HepG2 (cell line): Measurements from ENCODE around the gene SOCS1. TPM values are rescaled to one million over a fixed set of nuclear protein-coding genes. Genes with fewer than 3 reads are reported as not detected.

ENCODE experiments used
- CBX2 ChIP-seq, 2 experiments: fragments of 200-600 bp in 1 of 2; sonication (generic); formaldehyde crosslinking in 1 of 2; IDR thresholded peaks; 2 replicates each; pipeline versions ENCODE4 v1.7.0 to v1.8.1; 2018 to 2022; ENCODE audit warnings: low read depth in 2 of 2, low read length in 1 of 2, mild to moderate bottlenecking in 1 of 2, missing genetic modification reagents in 1 of 2
- ELF4 ChIP-seq: sonication (generic); formaldehyde crosslinking; IDR thresholded peaks from 2 replicates; pipeline ENCODE4 v1.5.0; 2020; ENCODE audit warnings: missing genetic modification reagents, mild to moderate bottlenecking, moderate library complexity, borderline replicate concordance
- KDM2A ChIP-seq: sonication (generic); formaldehyde crosslinking; IDR thresholded peaks from 2 replicates; pipeline ENCODE4 v1.4.0; 2020; ENCODE audit warnings: low read depth, missing genetic modification reagents, borderline replicate concordance
- KLF11 ChIP-seq: IDR thresholded peaks from 2 replicates; pipeline ENCODE4 v1.6.1; 2016; ENCODE audit warnings: missing compliant biosample characterization
- MAF1 ChIP-seq: sonication (generic); formaldehyde crosslinking; IDR thresholded peaks from 2 replicates; pipeline ENCODE4 v1.5.0; 2020; ENCODE audit warnings: missing genetic modification reagents, borderline replicate concordance
- MED1 ChIP-seq: sonication (generic); formaldehyde crosslinking; IDR thresholded peaks from 2 replicates; pipeline ENCODE4 v1.4.0; 2020; ENCODE audit warnings: missing genetic modification reagents
- MZF1 ChIP-seq: sonication (generic); formaldehyde crosslinking; IDR thresholded peaks from 2 replicates; pipeline ENCODE4 v1.8.1; 2023; ENCODE audit warnings: mild to moderate bottlenecking, missing genetic modification reagents, borderline replicate concordance
- RAD21 ChIP-seq: fragments of 450-650 bp; formaldehyde crosslinking; IDR thresholded peaks from 2 replicates; pipeline ENCODE4 v1.5.0; 2020; ENCODE audit warnings: mild to moderate bottlenecking
- RBAK ChIP-seq: sonication (generic); formaldehyde crosslinking; IDR thresholded peaks from 2 replicates; pipeline ENCODE4 v1.5.1; 2020; ENCODE audit warnings: mild to moderate bottlenecking, missing genetic modification reagents
- RBM39 ChIP-seq: fragments of 200-400 bp; formaldehyde crosslinking; IDR thresholded peaks from one replicate; pipeline ENCODE4 v1.6.1; 2018; ENCODE audit warnings: antibody characterized with exemption, mild to moderate bottlenecking, low read depth, low read length; ENCODE audit not compliant: poor library complexity, severe bottlenecking
- SAFB2 ChIP-seq: sonication (generic); formaldehyde crosslinking; IDR thresholded peaks from 2 replicates; pipeline ENCODE4 v1.5.1; 2020; ENCODE audit warnings: missing genetic modification reagents, low read depth, mild to moderate bottlenecking, borderline replicate concordance
- TP53 ChIP-seq: sonication (generic); formaldehyde crosslinking; conservative IDR thresholded peaks from 2 replicates; pipeline ENCODE4 v1.4.0; 2020; ENCODE audit warnings: missing genetic modification reagents
- XRCC5 ChIP-seq: fragments of 200-400 bp; formaldehyde crosslinking; optimal IDR thresholded peaks from 2 replicates; pipeline ENCODE3; 2017; ENCODE audit warnings: mild to moderate bottlenecking, low read length
- ZBTB20 ChIP-seq: sonication (generic); formaldehyde crosslinking; IDR thresholded peaks from 2 replicates; pipeline ENCODE4 v1.8.1; 2023; ENCODE audit warnings: missing genetic modification reagents, low read depth, mild to moderate bottlenecking, borderline replicate concordance
- ZNF180 ChIP-seq: sonication (generic); formaldehyde crosslinking; IDR thresholded peaks from 2 replicates; pipeline ENCODE4 v1.4.0; 2020; ENCODE audit warnings: low read depth, missing genetic modification reagents, borderline replicate concordance
- ZNF343 ChIP-seq: sonication (generic); formaldehyde crosslinking; IDR thresholded peaks from 2 replicates; pipeline ENCODE4 v1.4.0; 2020; ENCODE audit warnings: mild to moderate bottlenecking, missing genetic modification reagents
- ZNF501 ChIP-seq: sonication (generic); formaldehyde crosslinking; IDR thresholded peaks from 2 replicates; pipeline ENCODE4 v1.5.1; 2020; ENCODE audit warnings: mild to moderate bottlenecking, moderate library complexity, missing genetic modification reagents
- polyA plus RNA-seq, 8 experiments: library from polyadenylated mRNA; depleted of rRNA in 3 of 8; stranded (reverse) in 7 of 8; unstranded in 1 of 8; fragments of >200 nt; fragmentation: Illumina TruSeq in 4 of 8; extraction: Trizol in 4 of 8; gene quantifications; 2 replicates each; pipeline versions ENCODE4 v1.2.1 to v1.2.3, GENCODE V29; 2011 to 2016; ENCODE audit warnings: low read depth in 4 of 8, missing spikeins in 1 of 8, mixed read lengths in 1 of 8; ENCODE audit not compliant: insufficient read depth in 1 of 8
- total RNA-seq, 5 experiments: library from RNA; depleted of rRNA; stranded (reverse); fragments of >200 nt; fragmentation: Illumina TruSeq; extraction: Trizol; gene quantifications; 2 replicates each; pipeline ENCODE4 v1.2.3, GENCODE V29; 2016; ENCODE audit warnings: low read depth in 1 of 5
- TF ChIP-seq, protein P1 (sequence below): IDR thresholded peaks from 2 replicates; pipeline ENCODE4 v1.4.0; 2020; ENCODE audit warnings: mild to moderate bottlenecking, missing genetic modification reagents
- TF ChIP-seq, protein P2 (sequence below), 2 experiments: sonication (generic) in 1 of 2; formaldehyde crosslinking in 1 of 2; IDR thresholded peaks; 2 replicates each; pipeline versions ENCODE4 v1.6.1 to v1.9.0; 2014 to 2022; ENCODE audit warnings: antibody characterized with exemption in 1 of 2, borderline replicate concordance in 1 of 2, inconsistent platforms in 1 of 2, low read depth in 1 of 2, missing genetic modification reagents in 1 of 2

The SOCS1 gene
- total and polyA plus RNA-seq, 2 of the 13 experiments (the other 11 are each of a cell fraction or from before 2014, with no cell fraction given): 5.3 to 6.3 TPM

DNA sequence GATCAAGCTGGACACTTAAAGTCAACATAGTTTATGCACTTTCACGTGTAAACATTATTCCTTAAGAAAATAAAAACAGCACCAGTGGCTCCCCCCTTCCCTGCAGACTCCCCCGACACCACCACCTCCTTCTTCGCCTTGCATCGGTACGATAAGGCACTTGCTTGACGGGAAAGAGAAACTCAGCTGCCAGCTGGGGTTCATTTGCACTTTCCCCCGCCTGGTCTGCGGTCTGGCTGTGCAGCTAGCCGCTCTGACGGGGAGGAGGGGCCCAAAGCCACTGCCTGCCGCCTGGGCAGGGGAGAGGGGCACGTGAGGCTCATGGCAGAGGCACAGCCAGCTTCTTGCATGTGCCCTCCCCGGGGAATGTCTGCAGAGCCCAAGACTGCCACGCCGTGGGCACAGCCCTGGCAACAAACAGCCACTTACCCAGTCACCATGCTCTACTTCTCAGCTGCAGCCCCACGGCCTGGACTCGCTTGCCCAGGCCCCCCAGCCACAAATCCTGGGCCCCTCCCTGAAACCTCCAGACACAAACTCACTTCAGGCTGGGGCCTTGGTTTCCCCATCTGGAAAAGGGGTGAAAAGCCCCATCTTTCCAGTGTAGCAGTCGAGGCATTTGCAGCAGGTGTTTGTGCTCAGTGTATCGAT is 41.6 kb upstream of the SOCS1 start (continued):
- TF ChIP-seq, protein P1, sequence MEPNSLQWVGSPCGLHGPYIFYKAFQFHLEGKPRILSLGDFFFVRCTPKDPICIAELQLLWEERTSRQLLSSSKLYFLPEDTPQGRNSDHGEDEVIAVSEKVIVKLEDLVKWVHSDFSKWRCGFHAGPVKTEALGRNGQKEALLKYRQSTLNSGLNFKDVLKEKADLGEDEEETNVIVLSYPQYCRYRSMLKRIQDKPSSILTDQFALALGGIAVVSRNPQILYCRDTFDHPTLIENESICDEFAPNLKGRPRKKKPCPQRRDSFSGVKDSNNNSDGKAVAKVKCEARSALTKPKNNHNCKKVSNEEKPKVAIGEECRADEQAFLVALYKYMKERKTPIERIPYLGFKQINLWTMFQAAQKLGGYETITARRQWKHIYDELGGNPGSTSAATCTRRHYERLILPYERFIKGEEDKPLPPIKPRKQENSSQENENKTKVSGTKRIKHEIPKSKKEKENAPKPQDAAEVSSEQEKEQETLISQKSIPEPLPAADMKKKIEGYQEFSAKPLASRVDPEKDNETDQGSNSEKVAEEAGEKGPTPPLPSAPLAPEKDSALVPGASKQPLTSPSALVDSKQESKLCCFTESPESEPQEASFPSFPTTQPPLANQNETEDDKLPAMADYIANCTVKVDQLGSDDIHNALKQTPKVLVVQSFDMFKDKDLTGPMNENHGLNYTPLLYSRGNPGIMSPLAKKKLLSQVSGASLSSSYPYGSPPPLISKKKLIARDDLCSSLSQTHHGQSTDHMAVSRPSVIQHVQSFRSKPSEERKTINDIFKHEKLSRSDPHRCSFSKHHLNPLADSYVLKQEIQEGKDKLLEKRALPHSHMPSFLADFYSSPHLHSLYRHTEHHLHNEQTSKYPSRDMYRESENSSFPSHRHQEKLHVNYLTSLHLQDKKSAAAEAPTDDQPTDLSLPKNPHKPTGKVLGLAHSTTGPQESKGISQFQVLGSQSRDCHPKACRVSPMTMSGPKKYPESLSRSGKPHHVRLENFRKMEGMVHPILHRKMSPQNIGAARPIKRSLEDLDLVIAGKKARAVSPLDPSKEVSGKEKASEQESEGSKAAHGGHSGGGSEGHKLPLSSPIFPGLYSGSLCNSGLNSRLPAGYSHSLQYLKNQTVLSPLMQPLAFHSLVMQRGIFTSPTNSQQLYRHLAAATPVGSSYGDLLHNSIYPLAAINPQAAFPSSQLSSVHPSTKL: peak; percentile 75
- TF ChIP-seq MZF1 (CRISPR knock-in tag): 0 out of 2 replicates have a peak, but pooled peaks have one; percentile 61
- no peak; the same call in none of the 2 replicates for TF ChIP-seq KDM2A (CRISPR knock-in tag)
- TF ChIP-seq KLF11 (CRISPR knock-in tag): peak; percentile 56; the same call in 1 of the 2 replicates
- no peak for TF ChIP-seq CBX2 (IDR thresholded peaks at IDR 0.05; ENCODE audit: low read depth, low read length)
- no peak for TF ChIP-seq CBX2 (CRISPR knock-in tag; IDR thresholded peaks at IDR 0.05; ENCODE audit: low read depth)
- TF ChIP-seq RBM39: peak; percentile 80
- TF ChIP-seq ZNF180 (CRISPR knock-in tag): no peak
- peak; percentile 81 for TF ChIP-seq XRCC5
- TF ChIP-seq MED1 (CRISPR knock-in tag): peak; percentile 81
- TF ChIP-seq MAF1 (CRISPR knock-in tag): 0 out of 2 replicates have a peak, but pooled peaks have one; percentile 32
- TF ChIP-seq, protein P2, sequence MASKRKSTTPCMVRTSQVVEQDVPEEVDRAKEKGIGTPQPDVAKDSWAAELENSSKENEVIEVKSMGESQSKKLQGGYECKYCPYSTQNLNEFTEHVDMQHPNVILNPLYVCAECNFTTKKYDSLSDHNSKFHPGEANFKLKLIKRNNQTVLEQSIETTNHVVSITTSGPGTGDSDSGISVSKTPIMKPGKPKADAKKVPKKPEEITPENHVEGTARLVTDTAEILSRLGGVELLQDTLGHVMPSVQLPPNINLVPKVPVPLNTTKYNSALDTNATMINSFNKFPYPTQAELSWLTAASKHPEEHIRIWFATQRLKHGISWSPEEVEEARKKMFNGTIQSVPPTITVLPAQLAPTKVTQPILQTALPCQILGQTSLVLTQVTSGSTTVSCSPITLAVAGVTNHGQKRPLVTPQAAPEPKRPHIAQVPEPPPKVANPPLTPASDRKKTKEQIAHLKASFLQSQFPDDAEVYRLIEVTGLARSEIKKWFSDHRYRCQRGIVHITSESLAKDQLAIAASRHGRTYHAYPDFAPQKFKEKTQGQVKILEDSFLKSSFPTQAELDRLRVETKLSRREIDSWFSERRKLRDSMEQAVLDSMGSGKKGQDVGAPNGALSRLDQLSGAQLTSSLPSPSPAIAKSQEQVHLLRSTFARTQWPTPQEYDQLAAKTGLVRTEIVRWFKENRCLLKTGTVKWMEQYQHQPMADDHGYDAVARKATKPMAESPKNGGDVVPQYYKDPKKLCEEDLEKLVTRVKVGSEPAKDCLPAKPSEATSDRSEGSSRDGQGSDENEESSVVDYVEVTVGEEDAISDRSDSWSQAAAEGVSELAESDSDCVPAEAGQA (IDR thresholded peaks at IDR 0.05; ENCODE audit: low read depth): peak; percentile 71
- TF ChIP-seq, protein P2 (CRISPR knock-in tag; IDR thresholded peaks at IDR 0.05; ENCODE audit: borderline replicate concordance): no peak
- peak; percentile 39; the same call in 1 of the 2 replicates for TF ChIP-seq RAD21 (CRISPR knock-in tag)
- 0 out of 2 replicates have a peak, but pooled peaks have one; percentile 2 for TF ChIP-seq ZNF501 (CRISPR knock-in tag)
- 0 out of 2 replicates have a peak, but pooled peaks have one; percentile 53 for TF ChIP-seq ELF4 (CRISPR knock-in tag)
- TF ChIP-seq SAFB2 (CRISPR knock-in tag): peak; percentile 85; the same call in 1 of the 2 replicates
- TF ChIP-seq RBAK: peak; percentile 67
- TF ChIP-seq TP53 (CRISPR knock-in tag): no peak
- TF ChIP-seq ZBTB20 (CRISPR knock-in tag): peak; percentile 86; the same call in 1 of the 2 replicates
- peak; percentile 58; the same call in 1 of the 2 replicates for TF ChIP-seq ZNF343
